HG02973 (cell line): ENCODE data around the gene FAM219A.
"Not testable (repeated sequence)": the region's sequence is repeated elsewhere in the genome, so short reads cannot be mapped to it uniquely, and the experiment has no call there.

Experiments
- ATAC-seq: cut with Tn5 transposase; IDR thresholded peaks from one replicate; pipeline ENCODE4 v1.9.1; 2021; ENCODE audit warnings: moderate library complexity; ENCODE audit not compliant: unreplicated experiment

The FAM219A gene

DNA sequence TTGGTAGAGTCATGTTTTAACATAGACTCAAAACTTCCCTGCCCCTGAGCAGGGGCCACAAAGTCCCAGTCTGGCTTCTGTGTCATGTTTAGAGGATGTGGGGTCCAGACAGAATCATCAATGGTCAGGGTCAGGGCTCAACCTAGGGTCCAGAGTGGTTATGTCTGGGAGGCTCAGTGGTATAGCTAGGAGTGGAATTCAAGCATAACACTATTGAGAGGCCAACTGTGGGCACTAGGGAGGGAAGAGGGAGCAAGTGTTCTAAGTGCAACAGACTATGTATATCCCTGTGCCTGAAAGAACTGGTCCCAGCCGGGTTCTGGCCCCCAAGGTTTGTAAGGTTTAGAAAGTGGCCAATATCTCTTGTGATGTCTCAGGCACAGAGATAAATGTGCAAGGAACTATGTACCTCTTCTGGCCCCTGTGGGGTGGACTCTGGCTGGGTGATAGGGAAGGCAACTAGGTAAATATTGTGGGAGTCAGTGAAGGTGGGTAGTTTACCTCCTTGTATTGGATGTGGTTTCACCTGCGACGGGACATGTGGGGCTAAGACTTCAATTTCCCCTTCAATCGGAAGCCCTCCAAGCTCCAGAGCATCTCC, 95.7 kb downstream of the FAM219A start:
- no peak for ATAC-seq

DNA sequence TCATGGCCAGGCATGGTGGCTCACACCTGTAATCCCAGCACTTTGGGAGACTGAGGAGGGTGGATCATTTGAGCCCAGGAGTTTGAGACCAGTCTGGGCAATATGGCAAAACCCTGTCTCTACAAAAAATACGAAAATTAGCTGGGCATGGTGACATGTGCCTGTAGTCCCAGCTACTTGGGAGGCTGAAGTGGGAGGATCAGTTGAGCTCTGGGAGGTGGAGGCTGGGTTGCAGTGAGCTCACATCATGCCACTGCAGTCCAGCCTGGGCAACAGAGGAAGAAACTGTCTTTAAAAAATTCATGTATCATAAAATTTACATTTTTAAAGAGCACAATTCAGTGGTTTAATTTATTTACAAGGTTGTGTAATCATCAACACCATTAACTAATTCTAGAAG, 105.4 kb downstream of the FAM219A start:
- ATAC-seq, result not testable (repeated sequence)

GRCh38 chr9:34352122-34352652, 106.2 kb downstream of the FAM219A start:
- not testable (repeated sequence) for ATAC-seq

DNA sequence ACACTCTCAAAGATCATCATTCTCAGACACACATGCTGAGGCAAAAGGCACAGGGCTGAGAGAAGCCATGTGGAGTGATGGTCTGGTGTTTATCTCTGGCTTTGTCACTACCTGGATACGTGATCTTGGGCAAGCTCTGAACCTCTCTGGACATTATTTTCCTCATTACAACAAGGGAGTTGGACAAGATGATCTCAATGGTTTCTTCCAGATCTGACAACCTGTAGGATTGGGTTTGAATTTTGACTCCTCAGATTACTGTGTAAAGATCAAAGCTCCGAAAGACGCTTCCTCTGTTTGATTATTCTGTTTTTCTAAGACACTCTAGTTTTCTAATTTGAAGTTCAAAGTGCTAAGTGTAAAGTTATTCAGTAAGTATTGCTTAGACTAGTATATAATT, 109.0 kb downstream of the FAM219A start:
- no peak for ATAC-seq
